ENCODE measurements around the gene LIMK2.

LIMK2 gene

DNA sequence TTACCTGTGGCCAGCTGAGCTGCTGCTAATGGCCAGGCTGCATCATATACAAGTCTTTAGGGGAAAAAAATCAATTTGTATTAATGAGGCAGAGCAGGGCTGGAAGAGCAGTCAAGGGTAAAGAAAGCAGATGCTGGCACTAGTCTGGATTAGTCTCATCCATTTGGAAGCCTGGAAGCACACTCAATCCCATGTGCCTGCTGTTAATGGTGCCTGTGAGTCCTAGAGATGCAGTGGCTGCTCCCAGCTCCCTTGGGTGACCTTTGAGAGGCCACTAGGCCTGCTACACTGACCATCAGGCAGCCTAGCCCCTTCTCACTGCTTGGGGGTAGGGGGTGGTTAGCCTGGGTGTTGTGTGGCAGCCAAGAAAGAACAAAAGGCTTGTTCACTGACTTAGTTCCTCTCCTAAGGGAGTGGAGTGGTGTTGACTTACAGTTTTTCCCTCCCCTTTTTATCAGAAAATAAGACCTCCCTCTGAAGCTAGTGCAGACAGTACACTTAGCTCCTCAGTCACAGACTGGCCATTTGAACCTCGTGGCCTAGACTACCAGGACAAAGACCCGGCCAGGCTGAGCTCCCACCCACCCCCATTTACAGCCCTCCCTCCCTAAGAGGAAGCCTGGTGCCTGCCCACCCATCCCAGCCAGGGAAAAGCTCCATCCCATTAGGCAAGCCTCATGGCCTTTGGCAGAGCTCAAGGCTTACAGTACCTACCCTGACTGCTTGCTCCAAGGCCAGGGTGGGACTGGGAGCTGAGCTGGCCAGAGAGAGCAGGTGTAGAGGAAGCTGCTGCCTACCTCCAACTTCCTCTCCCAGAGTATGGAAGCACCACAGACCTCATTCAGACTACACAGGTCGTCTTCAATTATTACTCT lies 72.4 kb downstream of the LIMK2 start:
- no peak overlapping the region for H3K4me3 ChIP-seq (ENCODE audit: low read length)
- TF ChIP-seq CTCF (conservative IDR thresholded peaks at IDR 0.05; ENCODE audit: low read depth, low read length) = no peak
- no peak for DNase-seq (ENCODE audit: low read depth)

- H3K4me3 ChIP-seq (ENCODE audit: low read length) = no peak overlapping the region
- no peak for DNase-seq (ENCODE audit: low read depth)
- TF ChIP-seq CTCF (conservative IDR thresholded peaks at IDR 0.05; ENCODE audit: low read depth, low read length) = no peak
Measured at GRCh38 chr22:31286360-31287255, 74.5 kb downstream of the LIMK2 start.

- TF ChIP-seq CTCF (conservative IDR thresholded peaks at IDR 0.05; ENCODE audit: low read depth, low read length) = no peak
- no peak for DNase-seq (ENCODE audit: low read depth)
- H3K4me3 ChIP-seq (ENCODE audit: low read length) = no peak overlapping the region
Measured at GRCh38 chr22:31287818-31288495, 75.9 kb downstream of the LIMK2 start.

GRCh38 chr22:31288496-31289240 lies 76.6 kb downstream of the LIMK2 start:
- no peak overlapping the region for H3K4me3 ChIP-seq (ENCODE audit: low read length)
- DNase-seq (ENCODE audit: low read depth) = no peak
- no peak for TF ChIP-seq CTCF (conservative IDR thresholded peaks at IDR 0.05; ENCODE audit: low read depth, low read length)

DNA sequence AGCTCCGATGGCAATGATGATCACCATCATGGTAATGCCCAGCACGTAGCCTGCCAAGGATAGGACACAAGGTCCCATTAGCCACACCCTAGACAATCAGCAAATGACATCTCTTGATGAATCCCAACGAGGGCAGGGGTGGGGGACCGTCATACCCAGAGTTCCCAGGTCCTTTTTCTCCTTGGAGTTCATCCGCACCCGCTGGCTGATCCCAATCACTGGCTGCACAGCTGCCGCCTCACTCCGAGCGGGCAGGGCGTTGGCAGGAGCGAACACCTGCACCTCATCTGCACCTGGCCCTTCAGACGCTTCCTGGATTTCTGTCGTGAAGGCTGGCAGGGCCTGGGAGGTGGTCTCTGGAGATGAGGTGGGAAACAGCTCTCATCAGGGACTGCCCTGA lies 77.2 kb downstream of the LIMK2 start:
- no peak for TF ChIP-seq CTCF (conservative IDR thresholded peaks at IDR 0.05; ENCODE audit: low read depth, low read length)

More for the DNA sequence above, 77.2 kb downstream of the LIMK2 start:
- no peak for DNase-seq (ENCODE audit: low read depth)
- no peak overlapping the region for H3K4me3 ChIP-seq (ENCODE audit: low read length)
